GM20000 (cell line): Measurements from ENCODE around the gene TMEM141.
"Not testable (repeated sequence)": the region's sequence is repeated elsewhere in the genome, so short reads cannot be mapped to it uniquely, and the experiment has no call there.

Source experiments
- DNase-seq: peaks from one replicate; pipeline ENCODE4 v3.0.0; 2012; ENCODE audit warnings: low spot score
- CTCF ChIP-seq: IDR thresholded peaks from 2 replicates; pipeline ENCODE4 v1.5.1; 2012; ENCODE audit warnings: mild to moderate bottlenecking, control low read depth; ENCODE audit errors: extremely low read depth, missing control alignments

Gene TMEM141

GRCh38 chr9:136828474-136829140 lies 37.5 kb downstream of the TMEM141 start:
- no peak for TF ChIP-seq CTCF

GRCh38 chr9:136829412-136829811 lies 38.3 kb downstream of the TMEM141 start:
- DNase-seq = no peak
- TF ChIP-seq CTCF = no peak

More at GRCh38 chr9:136828474-136829140, 37.5 kb downstream of the TMEM141 start:
- DNase-seq = no peak

- TF ChIP-seq CTCF = no peak
- no peak for DNase-seq
Observed at GRCh38 chr9:136829981-136830885, 39.1 kb downstream of the TMEM141 start.

GRCh38 chr9:136831002-136831719 lies 40.0 kb downstream of the TMEM141 start:
- no peak for DNase-seq
- no peak for TF ChIP-seq CTCF

- no peak for DNase-seq
- no peak for TF ChIP-seq CTCF
Observed at GRCh38 chr9:136831720-136832104, 40.6 kb downstream of the TMEM141 start.

- DNase-seq = no peak
- no peak for TF ChIP-seq CTCF
Observed at GRCh38 chr9:136832581-136832980, 41.4 kb downstream of the TMEM141 start.

GRCh38 chr9:136833381-136834048 lies 42.4 kb downstream of the TMEM141 start:
- not testable (repeated sequence) for DNase-seq
